IPS-20b (cell line): ENCODE data around the gene MED12L.

Experiments used
- H3K27ac ChIP-seq: one replicate; pipeline ENCODE4 v1.5.1; 2013; ENCODE audit warnings: low read length
- H3K27me3 ChIP-seq: 2 replicates; pipeline ENCODE4 v1.6.1; 2013; ENCODE audit warnings: mild to moderate bottlenecking, low read length, inconsistent platforms; ENCODE audit not compliant: insufficient read depth
- H3K36me3 ChIP-seq: 2 replicates; pipeline ENCODE4 v1.6.1; 2013; ENCODE audit warnings: low read depth, mild to moderate bottlenecking, inconsistent platforms, low read length, moderate library complexity; ENCODE audit not compliant: insufficient read depth
- H3K4me1 ChIP-seq: 2 replicates; pipeline ENCODE4 v1.6.1; 2013; ENCODE audit warnings: mild to moderate bottlenecking, control low read depth, inconsistent platforms, low read length, moderate library complexity; ENCODE audit not compliant: insufficient read depth
- H3K4me3 ChIP-seq: 2 replicates; pipeline ENCODE4 v1.5.1; 2013; ENCODE audit warnings: mild to moderate bottlenecking, low read length, inconsistent platforms
- H3K9ac ChIP-seq: 2 replicates; pipeline ENCODE4 v1.6.1; 2013; ENCODE audit warnings: low read depth, mild to moderate bottlenecking, inconsistent platforms, low read length, moderate library complexity
- H3K9me3 ChIP-seq: 2 replicates; pipeline ENCODE4 v1.6.1; 2013; ENCODE audit warnings: mild to moderate bottlenecking, low read depth, low read length, inconsistent platforms; ENCODE audit not compliant: insufficient read depth

The MED12L gene

GRCh38 chr3:151351219-151351618 lies 265.8 kb downstream of the MED12L start:
- no peaks in the 10 kb centered on the region for H3K27me3 ChIP-seq
- H3K36me3 ChIP-seq, result peaks cover 10% of the 10 kb centered on the region; the same call in 1 of the 2 replicates
- no peaks in the 10 kb centered on the region for H3K9me3 ChIP-seq
- H3K9ac ChIP-seq, result no peak overlapping the region
- H3K4me3 ChIP-seq, result no peak overlapping the region
- no peak overlapping the region for H3K27ac ChIP-seq
- H3K4me1 ChIP-seq, result peaks cover 34% of the 10 kb centered on the region

GRCh38 chr3:151351648-151352047 lies 266.2 kb downstream of the MED12L start:
- no peaks in the 10 kb centered on the region for H3K27me3 ChIP-seq
- H3K4me1 ChIP-seq, result peaks cover 34% of the 10 kb centered on the region
- no peak overlapping the region for H3K9ac ChIP-seq
- no peak overlapping the region for H3K4me3 ChIP-seq
- H3K9me3 ChIP-seq, result no peaks in the 10 kb centered on the region
- no peak overlapping the region for H3K27ac ChIP-seq
- H3K36me3 ChIP-seq, result peaks cover 10% of the 10 kb centered on the region; the same call in 1 of the 2 replicates

GRCh38 chr3:151356794-151357462 lies 271.5 kb downstream of the MED12L start:
- H3K27ac ChIP-seq, result no peak overlapping the region
- H3K4me3 ChIP-seq, result no peak overlapping the region

GRCh38 chr3:151357463-151357850 lies 272.0 kb downstream of the MED12L start:
- H3K4me3 ChIP-seq, result no peak overlapping the region
- no peaks in the 10 kb centered on the region for H3K9me3 ChIP-seq
- no peak overlapping the region for H3K27ac ChIP-seq
- no peaks in the 10 kb centered on the region for H3K4me1 ChIP-seq
- no peaks in the 10 kb centered on the region for H3K27me3 ChIP-seq
- H3K36me3 ChIP-seq, result peaks cover 22% of the 10 kb centered on the region
- H3K9ac ChIP-seq, result no peak overlapping the region

More at GRCh38 chr3:151356794-151357462, 271.5 kb downstream of the MED12L start:
- Histone ChIP-seq H3K9me3 (no peaks in the 10 kb centered on the region), H3K4me1 (no peaks in the 10 kb centered on the region), H3K9ac (no peak overlapping the region), H3K36me3 (peaks cover 19% of the 10 kb centered on the region), H3K27me3 (no peaks in the 10 kb centered on the region)

- Histone ChIP-seq H3K36me3 (peaks cover 7% of the 10 kb centered on the region), H3K27me3 (no peaks in the 10 kb centered on the region), H3K4me3 (no peak overlapping the region), H3K9ac (no peak overlapping the region), H3K27ac (no peak overlapping the region), H3K4me1 (peaks cover 15% of the 10 kb centered on the region; the same call in 1 of the 2 replicates), H3K9me3 (no peaks in the 10 kb centered on the region)
Observed at GRCh38 chr3:151362751-151363174, 277.3 kb downstream of the MED12L start.

- H3K4me1 ChIP-seq, result peaks cover 15% of the 10 kb centered on the region; the same call in 1 of the 2 replicates
- H3K9me3 ChIP-seq, result no peaks in the 10 kb centered on the region
- no peak overlapping the region for H3K4me3 ChIP-seq
- no peak overlapping the region for H3K9ac ChIP-seq
- H3K36me3 ChIP-seq, result peaks cover 13% of the 10 kb centered on the region; the same call in 1 of the 2 replicates
- no peak overlapping the region for H3K27ac ChIP-seq
- no peaks in the 10 kb centered on the region for H3K27me3 ChIP-seq
Observed at GRCh38 chr3:151366993-151367392, 281.5 kb downstream of the MED12L start.

- no peaks in the 10 kb centered on the region for H3K9me3 ChIP-seq
- H3K9ac ChIP-seq, result no peak overlapping the region
- no peaks in the 10 kb centered on the region for H3K27me3 ChIP-seq
- H3K4me1 ChIP-seq, result peaks cover 15% of the 10 kb centered on the region; the same call in 1 of the 2 replicates
- no peak overlapping the region for H3K4me3 ChIP-seq
- H3K36me3 ChIP-seq, result peaks cover 14% of the 10 kb centered on the region; the same call in 1 of the 2 replicates
- H3K27ac ChIP-seq, result no peak overlapping the region
Observed at GRCh38 chr3:151367448-151367847, 282.0 kb downstream of the MED12L start.

- Histone ChIP-seq H3K4me1 (peaks cover 4% of the 10 kb centered on the region; the same call in 1 of the 2 replicates), H3K9me3 (no peaks in the 10 kb centered on the region), H3K9ac (no peak overlapping the region), H3K27ac (no peak overlapping the region), H3K4me3 (no peak overlapping the region), H3K27me3 (no peaks in the 10 kb centered on the region), H3K36me3 (peaks cover 18% of the 10 kb centered on the region; the same call in 1 of the 2 replicates)
Observed at GRCh38 chr3:151371526-151371925, 286.1 kb downstream of the MED12L start.

- H3K4me1 ChIP-seq, result no peaks in the 10 kb centered on the region; the same call in 1 of the 2 replicates
- no peak overlapping the region for H3K9ac ChIP-seq
- no peak overlapping the region for H3K27ac ChIP-seq
- peaks cover 18% of the 10 kb centered on the region; the same call in 1 of the 2 replicates for H3K36me3 ChIP-seq
- no peaks in the 10 kb centered on the region for H3K9me3 ChIP-seq
- H3K27me3 ChIP-seq, result no peaks in the 10 kb centered on the region
- H3K4me3 ChIP-seq, result no peak overlapping the region
Observed at GRCh38 chr3:151372063-151372820, 286.8 kb downstream of the MED12L start.

- H3K27me3 ChIP-seq, result no peaks in the 10 kb centered on the region
- peaks cover 26% of the 10 kb centered on the region for H3K36me3 ChIP-seq
- H3K4me1 ChIP-seq, result no peaks in the 10 kb centered on the region
- H3K9ac ChIP-seq, result no peak overlapping the region
- H3K4me3 ChIP-seq, result no peak overlapping the region
- no peaks in the 10 kb centered on the region for H3K9me3 ChIP-seq
- H3K27ac ChIP-seq, result no peak overlapping the region
Observed at GRCh38 chr3:151377768-151378385, 292.4 kb downstream of the MED12L start.

GRCh38 chr3:151379083-151379734 lies 293.7 kb downstream of the MED12L start:
- Histone ChIP-seq H3K4me1 (no peaks in the 10 kb centered on the region), H3K4me3 (no peak overlapping the region), H3K9me3 (no peaks in the 10 kb centered on the region), H3K27me3 (no peaks in the 10 kb centered on the region), H3K36me3 (peaks cover 38% of the 10 kb centered on the region), H3K9ac (no peak overlapping the region), H3K27ac (no peak overlapping the region)
